K562 (cell line): ENCODE measurements around the gene SLC35A2. TPM values are rescaled to one million over a fixed set of nuclear protein-coding genes. Genes with fewer than 3 reads are reported as not detected.

Experiments
- ATAC-seq: fragments of 200-7000 bp; cut with Tn5 transposase; 3 replicates; pipeline ENCODE4 v1.9.1; 2020; ENCODE audit warnings: moderate library complexity
- BruUV-seq: library from RNA; stranded (reverse); fragments of 400-500 nt; replicated peaks from 2 replicates; lab custom pipeline; 2021; lab: Mats Ljungman, UMichigan
- CTCF ChIA-PET: fragments of 300-600 bp; formaldehyde crosslinking; extraction: SDS; loops from one replicate; lab custom pipeline; 2021; ENCODE audit warnings: low intra/inter-chr PET ratio; lab: Yijun Ruan, JAX
- POLR2A ChIA-PET: fragments of 300-600, 350-650 bp; sonication (Branson Sonifier 250); formaldehyde crosslinking; extraction: SDS; loops from one replicate; lab custom pipeline; 2021; ENCODE audit warnings: antibody characterized with exemption, inconsistent platforms; lab: Yijun Ruan, JAX
- DNase-seq, 4 experiments: peaks; one replicate each; pipeline versions ENCODE4 v3.0.0 to v3.0.0-alpha.2; 2011 to 2018; ENCODE audit warnings: low spot score in 3 of 4, mixed read lengths in 3 of 4; ENCODE audit errors: extremely low read depth in 1 of 4
- FAIRE-seq: peaks from 2 replicates; lab custom pipeline; 2011; peaks lifted over from hg19 to GRCh38; lab: Jason Lieb, UNC
- H2AFZ ChIP-seq: 2 replicates; pipeline ENCODE4 v1.6.0; 2011; ENCODE audit warnings: low read depth, low read length, control low read depth, inconsistent platforms
- H3K27ac ChIP-seq: fragments of 200-600 bp; 3 replicates; pipeline ENCODE4 v1.8.0; 2011; ENCODE audit warnings: low read depth, mild to moderate bottlenecking, control low read depth, inconsistent platforms, low read length, moderate library complexity, mixed read lengths; ENCODE audit errors: extremely low read depth
- H3K27me3 ChIP-seq, 2 experiments: fragments of 300-600 bp in 1 of 2; 2 replicates in 1 of 2; 3 replicates in 1 of 2; pipeline versions ENCODE4 v1.6.0 to v1.8.0; 2011; ENCODE audit warnings: inconsistent platforms in 2 of 2, low read length in 2 of 2, mild to moderate bottlenecking in 1 of 2, mixed read lengths in 1 of 2, moderate library complexity in 1 of 2; ENCODE audit not compliant: control insufficient read depth in 2 of 2, insufficient read depth in 2 of 2
- H3K36me3 ChIP-seq: fragments of 300-600 bp; 3 replicates; pipeline ENCODE4 v1.8.0; 2011; ENCODE audit warnings: mild to moderate bottlenecking, low read length, inconsistent platforms; ENCODE audit not compliant: control insufficient read depth, insufficient read depth
- H3K4me1 ChIP-seq, 2 experiments: fragments of 200-600 bp in 1 of 2; replicated peaks in 1 of 2; 2 replicates in 1 of 2; 3 replicates in 1 of 2; pipeline versions ENCODE4 v1.5.1 to v1.8.0; 2011; ENCODE audit warnings: inconsistent platforms in 2 of 2, low read length in 2 of 2, mild to moderate bottlenecking in 1 of 2, mixed read lengths in 1 of 2, moderate library complexity in 1 of 2; ENCODE audit not compliant: control insufficient read depth in 2 of 2, insufficient read depth in 2 of 2
- H3K4me2 ChIP-seq: 2 replicates; pipeline ENCODE4 v1.6.1; 2011; ENCODE audit warnings: low read length, control low read depth, inconsistent platforms, mixed read lengths; ENCODE audit not compliant: insufficient read depth
- H3K4me3 ChIP-seq: fragments of 200-600 bp; sonication (generic), shearing (Covaris generic); 2 replicates; pipeline ENCODE4 v1.5.1; 2016; ENCODE audit warnings: control low read depth, inconsistent platforms
- H3K79me2 ChIP-seq: fragments of 200-600 bp; 3 replicates; pipeline ENCODE4 v1.8.0; 2011; ENCODE audit warnings: low read length, inconsistent platforms; ENCODE audit not compliant: control insufficient read depth, insufficient read depth
- H3K9ac ChIP-seq, 2 experiments: 2 replicates each; pipeline versions ENCODE4 v1.6.0 to v1.6.1; 2011; ENCODE audit warnings: low read depth in 2 of 2, low read length in 2 of 2, control low read depth in 1 of 2, inconsistent platforms in 1 of 2, mild to moderate bottlenecking in 1 of 2, mixed read lengths in 1 of 2; ENCODE audit not compliant: insufficient read depth in 1 of 2
- H3K9me1 ChIP-seq: one replicate; pipeline ENCODE4 v1.6.0; 2011; ENCODE audit warnings: inconsistent platforms, mild to moderate bottlenecking, low read length, moderate library complexity; ENCODE audit not compliant: control insufficient read depth, insufficient read depth
- H3K9me3 ChIP-seq: replicated peaks from 2 replicates; pipeline ENCODE4 v1.5.1; 2011; ENCODE audit warnings: low read depth, low read length, inconsistent platforms; ENCODE audit not compliant: control insufficient read depth, insufficient read depth
- H4K20me1 ChIP-seq: replicated peaks from 2 replicates; pipeline ENCODE4 v1.6.1; 2011; ENCODE audit warnings: low read length, inconsistent platforms, mixed read lengths; ENCODE audit not compliant: control insufficient read depth, insufficient read depth
- ARID1B ChIP-seq: fragments of 450-650 bp; IDR thresholded peaks from 2 replicates; pipeline ENCODE4 v1.6.1; 2016; ENCODE audit warnings: antibody characterized with exemption, mild to moderate bottlenecking, inconsistent platforms
- ATF1 ChIP-seq, 2 experiments: fragments of 450-650 bp in 1 of 2; IDR thresholded peaks; 2 replicates each; pipeline ENCODE4 v1.6.1; 2016; ENCODE audit warnings: missing compliant biosample characterization in 1 of 2, missing genetic modification characterization in 1 of 2
- CBX8 ChIP-seq: fragments of 200-600 bp; sonication (generic); IDR thresholded peaks from 2 replicates; pipeline ENCODE4 v1.6.1; 2012; ENCODE audit warnings: borderline replicate concordance, mixed run types, low read depth, mild to moderate bottlenecking, moderate library complexity, mixed read lengths, low read length, control low read depth, inconsistent platforms; ENCODE audit not compliant: poor library complexity, severe bottlenecking; ENCODE audit errors: extremely low read depth
- CHD1 ChIP-seq: fragments of 200-600 bp; sonication (generic); IDR thresholded peaks from one replicate; pipeline ENCODE4 v1.6.1; 2012; ENCODE audit warnings: mild to moderate bottlenecking, moderate library complexity, low read length, inconsistent platforms
- COPS2 ChIP-seq: fragments of 450-650 bp; conservative IDR thresholded peaks from 2 replicates; pipeline ENCODE4 v1.6.1; 2016; ENCODE audit warnings: mild to moderate bottlenecking, moderate library complexity
- DPF2 ChIP-seq: fragments of 450-650 bp; IDR thresholded peaks from 2 replicates; pipeline ENCODE4 v1.6.1; 2016
- EGR1 ChIP-seq: fragments of 450-650 bp; conservative IDR thresholded peaks from 2 replicates; pipeline ENCODE4 v1.6.1; 2017; ENCODE audit warnings: mild to moderate bottlenecking
- GABPB1 ChIP-seq: sonication (generic); formaldehyde crosslinking; IDR thresholded peaks from 2 replicates; pipeline ENCODE4 v1.8.0; 2022; ENCODE audit warnings: mild to moderate bottlenecking, missing genetic modification reagents
- HDAC1 ChIP-seq, 2 experiments: fragments of 450-650 bp; IDR thresholded peaks; 2 replicates each; pipeline ENCODE4 v1.6.1; 2016 to 2017; ENCODE audit warnings: inconsistent platforms in 1 of 2, mild to moderate bottlenecking in 1 of 2, moderate library complexity in 1 of 2
- OTX1 ChIP-seq: fragments of 450-650 bp; formaldehyde crosslinking; IDR thresholded peaks from 2 replicates; pipeline ENCODE4 v1.4.0; 2022; ENCODE audit warnings: mild to moderate bottlenecking
- SIN3A ChIP-seq, 2 experiments: fragments of 150-350 bp in 1 of 2; IDR thresholded peaks; 2 replicates each; pipeline ENCODE4 v1.6.1; 2011 to 2016; ENCODE audit warnings: borderline replicate concordance in 2 of 2, low read depth in 2 of 2, low read length in 2 of 2, mild to moderate bottlenecking in 2 of 2, moderate library complexity in 2 of 2; ENCODE audit not compliant: control insufficient read depth in 1 of 2
- SMARCA4 ChIP-seq: fragments of 450-650 bp; IDR thresholded peaks from 2 replicates; pipeline ENCODE4 v1.6.1; 2016
- TEAD2 ChIP-seq: fragments of 450-650 bp; IDR thresholded peaks from 2 replicates; pipeline ENCODE4 v1.6.1; 2016; ENCODE audit warnings: missing genetic modification characterization, control low read depth, missing compliant biosample characterization
- ZNF77 ChIP-seq: fragments of 250-450 bp; sonication (Bioruptor Pico); IDR thresholded peaks from 2 replicates; pipeline ENCODE4 v1.5.0; 2020
- ZNF785 ChIP-seq: fragments of 250-450 bp; sonication (Bioruptor Pico); IDR thresholded peaks from 2 replicates; pipeline ENCODE4 v1.4.0; 2020; ENCODE audit warnings: mild to moderate bottlenecking
- WGBS: fragments of 100-300 bp; shearing (Covaris generic); methylation state at CpG from one replicate; pipeline ENCODE4 v1.1.6; 2016; ENCODE audit warnings: low coverage, mixed read lengths; ENCODE audit not compliant: insufficient coverage; ENCODE audit errors: missing lambda C conversion rate; 5-methylcytosine and 5-hydroxymethylcytosine counted together
- in situ Hi-C: fragments of 300-500 bp; cut with MboI; formaldehyde crosslinking; loops from 4 replicates; pipeline ENCODE4 v1.15.0; 2018; ENCODE audit warnings: inconsistent platforms, mixed read lengths
- intact Hi-C: fragments of 100-400 bp; cut with micrococcal nuclease; formaldehyde crosslinking; loops from 2 replicates; pipeline ENCODE4 v1.14.2; 2022
- polyA plus RNA-seq, 8 experiments: library from polyadenylated mRNA; depleted of rRNA in 4 of 8; stranded (reverse) in 5 of 8; unstranded in 3 of 8; fragments of >200 nt; fragmentation: Nextera tagmentation in 2 of 8; fragmentation: Illumina TruSeq in 1 of 8; extraction: Ambion mirVana in 2 of 8; extraction: Trizol in 1 of 8; gene quantifications; 2 replicates each; pipeline versions ENCODE4 v1.2.1 to v1.2.3, GENCODE V29; 2011 to 2014; ENCODE audit warnings: inconsistent platforms in 1 of 8, missing spikeins in 1 of 8
- total RNA-seq, 7 experiments: library from RNA; depleted of rRNA in 6 of 7; stranded (reverse); fragments of >200 nt in 6 of 7; fragmentation: Illumina TruSeq in 2 of 7; extraction: Trizol in 2 of 7; gene quantifications; 2 replicates each; pipeline versions ENCODE4 v1.2.1 to v1.2.3, GENCODE V29; 2011 to 2021; ENCODE audit warnings: low replicate concordance in 1 of 7
- TF ChIP-seq, protein P1 (sequence below): IDR thresholded peaks from 2 replicates; pipeline ENCODE4 v1.6.1; 2011; ENCODE audit warnings: borderline replicate concordance, low read depth, mild to moderate bottlenecking, moderate library complexity, low read length; ENCODE audit not compliant: insufficient read depth, poor library complexity, severe bottlenecking

SLC35A2 gene
- total and polyA plus RNA-seq, 9 of the 15 experiments (the other 6 are each of a cell fraction or from before 2014, with no cell fraction given) = 3.3 to 38.9 (median 20.0) TPM

GRCh38 chrX:48918301-48918642, 6.8 kb upstream of the SLC35A2 start:
- CTCF ChIA-PET = interaction anchor here (0.9 kb wide), 1 partner anchor 12 kb away, joined by 5 read pairs; no protein-coding TSS in a partner anchor
- Histone ChIP-seq H4K20me1 (peaks cover 34% of the 10 kb centered on the region), H3K27ac (peak overlapping the region; percentile 77), H2AFZ (no peak overlapping the region), H3K9ac (peak overlapping the region; percentile 73 to 92), H3K79me2 (peaks cover 69% of the 10 kb centered on the region), H3K36me3 (peaks cover 62% of the 10 kb centered on the region), H3K4me1 (peaks cover 35 to 40% of the 10 kb centered on the region in 2 experiments)
- ATAC-seq (no peak), FAIRE-seq (no peak)
- in situ Hi-C loops = no loop called here
- TF ChIP-seq DPF2 = 0 out of 2 replicates have a peak, but pooled peaks have one; percentile 22
- peak; percentile 82; the same call in 1 of the 2 replicates for TF ChIP-seq EGR1
- 0 out of 4 replicates have a peak, but pooled peaks of 1 of the 2 experiments have one; percentile 8 for TF ChIP-seq SIN3A (IDR thresholded peaks at IDR 0.05; ENCODE audit: borderline replicate concordance in 2 of 2, control insufficient read depth in 1 of 2, low read depth in 2 of 2, low read length in 2 of 2)
- TF ChIP-seq, protein P1, sequence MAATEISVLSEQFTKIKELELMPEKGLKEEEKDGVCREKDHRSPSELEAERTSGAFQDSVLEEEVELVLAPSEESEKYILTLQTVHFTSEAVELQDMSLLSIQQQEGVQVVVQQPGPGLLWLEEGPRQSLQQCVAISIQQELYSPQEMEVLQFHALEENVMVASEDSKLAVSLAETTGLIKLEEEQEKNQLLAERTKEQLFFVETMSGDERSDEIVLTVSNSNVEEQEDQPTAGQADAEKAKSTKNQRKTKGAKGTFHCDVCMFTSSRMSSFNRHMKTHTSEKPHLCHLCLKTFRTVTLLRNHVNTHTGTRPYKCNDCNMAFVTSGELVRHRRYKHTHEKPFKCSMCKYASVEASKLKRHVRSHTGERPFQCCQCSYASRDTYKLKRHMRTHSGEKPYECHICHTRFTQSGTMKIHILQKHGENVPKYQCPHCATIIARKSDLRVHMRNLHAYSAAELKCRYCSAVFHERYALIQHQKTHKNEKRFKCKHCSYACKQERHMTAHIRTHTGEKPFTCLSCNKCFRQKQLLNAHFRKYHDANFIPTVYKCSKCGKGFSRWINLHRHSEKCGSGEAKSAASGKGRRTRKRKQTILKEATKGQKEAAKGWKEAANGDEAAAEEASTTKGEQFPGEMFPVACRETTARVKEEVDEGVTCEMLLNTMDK = no peak
- TF ChIP-seq ARID1B = peak; percentile 24; the same call in 1 of the 2 replicates
- TF ChIP-seq TEAD2 (tag) = no peak
- no peak for TF ChIP-seq ZNF77 (CRISPR knock-in tag)
- TF ChIP-seq SMARCA4 = no peak
- TF ChIP-seq CHD1 = peak; percentile 37
- no peak for TF ChIP-seq ATF1 (CRISPR knock-in tag; IDR thresholded peaks at IDR 0.05)
- no peak for TF ChIP-seq ATF1 (tag; IDR thresholded peaks at IDR 0.05)
- TF ChIP-seq COPS2 = no peak
- TF ChIP-seq GABPB1 (CRISPR knock-in tag) = 0 out of 2 replicates have a peak, but pooled peaks have one; percentile 38
- TF ChIP-seq ZNF785 (CRISPR knock-in tag) = no peak
- no peak for TF ChIP-seq OTX1
- no peak for TF ChIP-seq HDAC1 (IDR thresholded peaks at IDR 0.05)
- TF ChIP-seq CBX8 = no peak
- TF ChIP-seq, all 486 proteins: peak for 6
- intact Hi-C loops = loop anchor here (10.0 kb wide), 1 partner anchor 283 kb away; no protein-coding TSS in a partner anchor
- WGBS = 0% methylated on average over 9 of the region's 23 CpGs
- H3K27me3 ChIP-seq = no peaks in the 10 kb centered on the region; a peak in 1 of 5 replicates
- peak overlapping the region; percentile 97; the same call in 1 of the 2 replicates for H3K4me2 ChIP-seq
- BruUV-seq = no TSS peak
- peak overlapping the region; percentile 89 for H3K4me3 ChIP-seq
- no peaks in the 10 kb centered on the region for H3K9me1 ChIP-seq
- POLR2A ChIA-PET = no interaction called here
- no peak for DNase-seq
- H3K9me3 ChIP-seq = no peaks in the 10 kb centered on the region
